K562 (cell line): Measurements from ENCODE around the gene ALDOC. TPM values are rescaled to one million over a fixed set of nuclear protein-coding genes. Genes with fewer than 3 reads are reported as not detected.

Experiments used
- ARHGAP35 ChIP-seq: fragments of 450-650 bp; IDR thresholded peaks from 2 replicates; pipeline ENCODE4 v1.6.1; 2018; ENCODE audit not compliant: partially characterized antibody
- ARNT ChIP-seq, 2 experiments: fragments of 450-650 bp; IDR thresholded peaks; 2 replicates each; pipeline ENCODE4 v1.6.1; 2016; ENCODE audit warnings: mild to moderate bottlenecking in 1 of 2
- ATF1 ChIP-seq, 2 experiments: fragments of 450-650 bp in 1 of 2; IDR thresholded peaks; 2 replicates each; pipeline ENCODE4 v1.6.1; 2016; ENCODE audit warnings: missing compliant biosample characterization in 1 of 2, missing genetic modification characterization in 1 of 2
- CBFA2T2 ChIP-seq: fragments of 450-650 bp; conservative IDR thresholded peaks from 2 replicates; pipeline ENCODE4 v1.6.1; 2017; ENCODE audit warnings: mild to moderate bottlenecking
- CREBBP ChIP-seq: IDR thresholded peaks from one replicate; pipeline ENCODE4 v1.6.1; 2012; ENCODE audit warnings: low read depth, mild to moderate bottlenecking, control low read depth, inconsistent platforms, low read length
- EP300 ChIP-seq: IDR thresholded peaks from 2 replicates; pipeline ENCODE4 v1.6.1; 2012; ENCODE audit warnings: low read length, improper control_type of control experiment
- HIVEP1 ChIP-seq: fragments of 250-450 bp; sonication (Bioruptor Pico); IDR thresholded peaks from 2 replicates; pipeline ENCODE4 v1.4.0; 2020; ENCODE audit warnings: mild to moderate bottlenecking
- ILK ChIP-seq: fragments of 450-650 bp; IDR thresholded peaks from 2 replicates; pipeline ENCODE4 v1.6.1; 2016; ENCODE audit warnings: missing genetic modification characterization, low read depth, mild to moderate bottlenecking, missing compliant biosample characterization, moderate library complexity, borderline replicate concordance
- KHSRP ChIP-seq: fragments of 450-650 bp; IDR thresholded peaks from 2 replicates; pipeline ENCODE4 v1.6.1; 2017
- KLF16 ChIP-seq: IDR thresholded peaks from 2 replicates; pipeline ENCODE4 v1.6.1; 2016; ENCODE audit warnings: antibody characterized with exemption
- NCOA1 ChIP-seq: fragments of 450-650 bp; IDR thresholded peaks from 2 replicates; pipeline ENCODE4 v1.6.1; 2016; ENCODE audit warnings: low read depth
- NUFIP1 ChIP-seq: fragments of 450-650 bp; IDR thresholded peaks from 2 replicates; pipeline ENCODE4 v1.6.1; 2018; ENCODE audit not compliant: partially characterized antibody
- RB1 ChIP-seq: fragments of 450-650 bp; IDR thresholded peaks from 2 replicates; pipeline ENCODE4 v1.6.1; 2017; ENCODE audit warnings: low read depth, mild to moderate bottlenecking
- SAFB2 ChIP-seq: fragments of 200-400 bp; formaldehyde crosslinking; IDR thresholded peaks from 2 replicates; pipeline ENCODE4 v1.6.1; 2018; ENCODE audit warnings: borderline replicate concordance, low read length, low read depth, moderate library complexity; ENCODE audit not compliant: severe bottlenecking
- THRA ChIP-seq: fragments of 450-650 bp; IDR thresholded peaks from 2 replicates; pipeline ENCODE4 v1.6.1; 2017; ENCODE audit warnings: mild to moderate bottlenecking, moderate library complexity
- ZBTB40 ChIP-seq, 2 experiments: fragments of 450-650 bp in 1 of 2; sonication (generic) in 1 of 2; formaldehyde crosslinking in 1 of 2; IDR thresholded peaks; 2 replicates each; pipeline versions ENCODE4 v1.7.1 to v1.9.0; 2016 to 2022; ENCODE audit warnings: inconsistent platforms in 1 of 2, mild to moderate bottlenecking in 1 of 2, missing genetic modification reagents in 1 of 2
- ZNF444 ChIP-seq: fragments of 250-450 bp; sonication (Bioruptor Pico); IDR thresholded peaks from 2 replicates; pipeline ENCODE4 v1.4.0; 2020; ENCODE audit warnings: mild to moderate bottlenecking, moderate library complexity
- ZNF507 ChIP-seq: conservative IDR thresholded peaks from 2 replicates; pipeline ENCODE4 v1.6.1; 2017; ENCODE audit warnings: missing genetic modification characterization, missing compliant biosample characterization
- ZNF699 ChIP-seq: fragments of 250-450 bp; sonication (Bioruptor Pico); IDR thresholded peaks from 2 replicates; pipeline ENCODE4 v1.8.0; 2021; ENCODE audit warnings: mild to moderate bottlenecking, moderate library complexity; ENCODE audit not compliant: insufficient replicate concordance
- ZSCAN32 ChIP-seq: fragments of 450-650 bp; formaldehyde crosslinking; IDR thresholded peaks from 2 replicates; pipeline ENCODE4 v1.4.0; 2020; ENCODE audit warnings: mild to moderate bottlenecking, moderate library complexity
- polyA plus RNA-seq, 8 experiments: library from polyadenylated mRNA; depleted of rRNA in 4 of 8; stranded (reverse) in 5 of 8; unstranded in 3 of 8; fragments of >200 nt; fragmentation: Nextera tagmentation in 2 of 8; fragmentation: Illumina TruSeq in 1 of 8; extraction: Ambion mirVana in 2 of 8; extraction: Trizol in 1 of 8; gene quantifications; 2 replicates each; pipeline versions ENCODE4 v1.2.1 to v1.2.3, GENCODE V29; 2011 to 2014; ENCODE audit warnings: inconsistent platforms in 1 of 8, missing spikeins in 1 of 8
- total RNA-seq, 7 experiments: library from RNA; depleted of rRNA in 6 of 7; stranded (reverse); fragments of >200 nt in 6 of 7; fragmentation: Illumina TruSeq in 2 of 7; extraction: Trizol in 2 of 7; gene quantifications; 2 replicates each; pipeline versions ENCODE4 v1.2.1 to v1.2.3, GENCODE V29; 2011 to 2021; ENCODE audit warnings: low replicate concordance in 1 of 7

ALDOC gene
- total and polyA plus RNA-seq, 9 of the 15 experiments (the other 6 are each of a cell fraction or from before 2014, with no cell fraction given), result 43.2 to 263 (median 99.2) TPM

GRCh38 chr17:28527181-28527681 lies 49.5 kb downstream of the ALDOC start (continued):
- no peak for TF ChIP-seq RB1
- TF ChIP-seq ZSCAN32 (CRISPR knock-in tag), result no peak
- TF ChIP-seq HIVEP1 (CRISPR knock-in tag), result no peak
- TF ChIP-seq KLF16, result peak; percentile 98
- no peak for TF ChIP-seq SAFB2
- TF ChIP-seq EP300, result peak; percentile 86
- TF ChIP-seq ATF1 (CRISPR knock-in tag; IDR thresholded peaks at IDR 0.05), result no peak
- TF ChIP-seq ATF1 (tag; IDR thresholded peaks at IDR 0.05), result peak; percentile 46
- TF ChIP-seq ILK (tag), result no peak
- no peak for TF ChIP-seq CREBBP
- TF ChIP-seq ZBTB40 (IDR thresholded peaks at IDR 0.05), result no peak
- TF ChIP-seq ZBTB40 (CRISPR knock-in tag; IDR thresholded peaks at IDR 0.05), result no peak
- TF ChIP-seq THRA, result no peak
- peak; percentile 91 for TF ChIP-seq NCOA1
- no peak for TF ChIP-seq ARHGAP35
- TF ChIP-seq ZNF507 (tag), result no peak
- TF ChIP-seq NUFIP1, result no peak
- TF ChIP-seq CBFA2T2, result peak; percentile 100
- peak; percentile 87 to 93; a peak in 3 of 4 replicates for TF ChIP-seq ARNT (IDR thresholded peaks at IDR 0.05)
- no peak for TF ChIP-seq ZNF699
- TF ChIP-seq KHSRP, result peak; percentile 71; the same call in 1 of the 2 replicates
- TF ChIP-seq ZNF444 (CRISPR knock-in tag), result no peak
